Activated CD4-positive, alpha-beta T cell treated with anti-CD3 and anti-CD28 coated beads, Interleukin-2, amount 10 ng/mL, durations not matched to agents 7 days and 5 days (primary cell): ENCODE results near the gene LRG1. TPM values are rescaled to one million over a fixed set of nuclear protein-coding genes. Genes with fewer than 3 reads are reported as not detected.
"Not testable (repeated sequence)": the region's sequence is repeated elsewhere in the genome, so short reads cannot be mapped to it uniquely, and the experiment has no call there.

Experiments
- CTCF ChIA-PET: fragments of 350-600 bp; sonication (Branson Sonifier 250); formaldehyde crosslinking; loops from one replicate; lab custom pipeline; 2021; ENCODE audit warnings: antibody characterized with exemption; lab: Charles Lee
- POLR2A ChIA-PET: fragments of 350-600 bp; sonication (Branson Sonifier 250); formaldehyde crosslinking; loops from one replicate; lab custom pipeline; 2021; ENCODE audit warnings: antibody characterized with exemption; lab: Charles Lee
- DNase-seq: peaks from one replicate; pipeline ENCODE4 v3.0.0-alpha.2; 2020
- H3K27ac Mint-ChIP-seq: one replicate; pipeline ENCODE4 v1.8.0; 2021; ENCODE audit warnings: mild to moderate bottlenecking, moderate library complexity, mixed read lengths
- H3K27me3 Mint-ChIP-seq: one replicate; pipeline ENCODE4 v1.8.0; 2021; ENCODE audit warnings: mixed read lengths
- H3K36me3 Mint-ChIP-seq: one replicate; pipeline ENCODE4 v1.8.0; 2021; ENCODE audit warnings: low read depth, mixed read lengths
- H3K4me1 Mint-ChIP-seq: one replicate; pipeline ENCODE4 v1.8.0; 2021; ENCODE audit warnings: mixed read lengths
- H3K4me3 Mint-ChIP-seq: one replicate; pipeline ENCODE4 v1.8.0; 2021; ENCODE audit warnings: mild to moderate bottlenecking, moderate library complexity, mixed read lengths
- H3K9me3 Mint-ChIP-seq: one replicate; pipeline ENCODE4 v1.8.0; 2021; ENCODE audit warnings: mixed read lengths
- total RNA-seq, 2 experiments: library from RNA; stranded (reverse); gene quantifications; one replicate each; pipeline ENCODE4 v1.2.3, GENCODE V29; 2021

Gene LRG1
- total RNA-seq, 2 experiments from 2014 or later, result 0.07 TPM; not detected in 1

DNA sequence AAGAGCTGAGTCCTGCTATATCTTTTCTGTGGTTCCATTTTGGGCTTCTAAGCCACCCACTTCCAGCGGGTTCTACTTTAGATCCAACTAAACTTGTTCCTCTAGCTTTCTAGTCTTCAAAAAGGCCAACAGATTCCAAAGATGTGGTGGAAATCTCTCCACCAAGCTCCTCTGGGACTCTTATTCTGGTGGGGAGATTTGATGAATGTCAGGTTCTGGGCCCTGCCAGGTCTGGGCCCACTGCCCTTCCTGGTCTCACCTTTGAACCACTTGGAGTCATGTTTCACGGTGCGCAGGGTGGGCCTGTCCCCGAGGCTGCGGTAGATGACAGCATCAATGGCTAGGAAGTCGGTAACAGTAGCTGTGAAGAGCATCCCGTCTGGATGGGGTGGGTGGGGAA lies 14.9 kb upstream of the LRG1 start:
- POLR2A ChIA-PET, result no interaction called here
- CTCF ChIA-PET, result interaction anchor here (1.0 kb wide), 1 partner anchor 15 kb away, joined by 3 read pairs; the partner anchor contains the start of gene LRG1
- H3K4me3 Mint-ChIP-seq, result no peak overlapping the region

DNA sequence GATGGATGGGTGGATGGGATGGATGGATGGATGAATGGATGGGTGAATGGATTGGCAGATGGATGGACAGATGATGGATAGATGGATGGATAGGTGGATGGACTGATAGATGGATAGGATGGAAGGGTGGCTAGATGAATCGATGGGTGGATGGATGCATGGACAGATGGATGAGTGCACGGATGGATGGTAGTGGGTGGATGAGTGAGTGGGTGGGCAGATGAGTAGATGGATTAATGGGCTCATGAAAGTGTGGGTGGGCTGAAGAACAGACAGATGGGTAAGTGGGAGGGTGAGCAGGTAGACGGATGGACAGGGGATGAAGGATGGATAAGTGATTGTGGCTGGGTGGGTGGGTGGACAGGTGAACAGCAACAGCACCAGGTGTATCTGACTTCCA lies 13.9 kb upstream of the LRG1 start:
- H3K27ac Mint-ChIP-seq, result no peak overlapping the region
- ChIA-PET CTCF (no interaction called here), POLR2A (no interaction called here)
- no peaks in the 10 kb centered on the region for H3K9me3 Mint-ChIP-seq
- H3K27me3 Mint-ChIP-seq, result no peaks in the 10 kb centered on the region
- DNase-seq, result no peak
- H3K4me1 Mint-ChIP-seq, result no peaks in the 10 kb centered on the region
- no peaks in the 10 kb centered on the region for H3K36me3 Mint-ChIP-seq
- H3K4me3 Mint-ChIP-seq, result no peak overlapping the region

More for the DNA sequence above, 14.9 kb upstream of the LRG1 start:
- H3K27ac Mint-ChIP-seq, result no peak overlapping the region
- no peaks in the 10 kb centered on the region for H3K4me1 Mint-ChIP-seq
- H3K36me3 Mint-ChIP-seq, result no peaks in the 10 kb centered on the region
- no peaks in the 10 kb centered on the region for H3K9me3 Mint-ChIP-seq
- no peak for DNase-seq
- no peaks in the 10 kb centered on the region for H3K27me3 Mint-ChIP-seq

DNA sequence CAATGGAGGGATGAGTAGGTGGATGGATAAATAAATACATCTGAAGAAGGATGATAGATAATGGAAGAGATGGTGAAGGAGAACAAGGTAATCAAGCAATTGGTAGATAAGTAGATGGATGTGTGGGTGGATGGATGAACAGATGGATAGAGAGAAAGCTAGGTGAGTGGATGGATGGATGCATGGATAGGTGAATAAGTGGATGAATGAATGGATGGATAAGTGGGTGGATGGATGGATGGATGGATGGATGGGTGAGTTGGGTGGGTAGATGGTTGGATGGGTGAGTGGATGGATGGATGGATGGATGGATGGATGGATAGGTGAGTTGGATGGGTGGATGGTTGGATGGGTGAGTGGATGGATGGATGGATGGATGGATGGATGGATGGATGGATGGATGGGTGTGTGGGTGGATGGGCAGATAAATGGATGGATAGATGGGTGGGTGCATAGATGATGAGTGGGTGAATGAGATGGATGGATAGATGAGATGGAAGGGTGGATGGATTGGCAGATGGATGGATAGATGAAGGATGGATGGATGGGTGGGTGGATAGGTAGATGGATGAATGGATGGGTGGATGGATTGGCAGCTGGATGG lies 13.4 kb upstream of the LRG1 start:
- Mint-ChIP-seq H3K9me3 (no peaks in the 10 kb centered on the region), H3K27ac (no peak overlapping the region), H3K36me3 (no peaks in the 10 kb centered on the region), H3K27me3 (no peaks in the 10 kb centered on the region), H3K4me1 (no peaks in the 10 kb centered on the region), H3K4me3 (no peak overlapping the region)
- DNase-seq, result no peak
- ChIA-PET POLR2A (no interaction called here), CTCF (no interaction called here)

DNA sequence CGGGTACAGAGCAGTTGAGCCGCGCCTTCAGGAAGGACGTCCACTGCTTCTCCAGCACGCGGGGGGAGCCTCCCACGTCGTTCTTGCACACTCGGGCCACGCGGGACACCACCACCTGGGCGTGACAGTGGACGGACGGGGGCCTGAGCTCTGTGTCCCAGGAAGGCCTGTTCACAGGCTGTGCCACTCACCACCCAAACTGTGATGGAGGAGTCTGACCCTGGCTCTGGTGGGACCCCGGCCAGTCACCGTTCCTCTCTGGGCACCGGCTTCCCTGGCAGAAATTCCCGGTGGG lies 12.6 kb upstream of the LRG1 start:
- Mint-ChIP-seq H3K9me3 (no peaks in the 10 kb centered on the region), H3K27ac (no peak overlapping the region), H3K4me1 (no peaks in the 10 kb centered on the region), H3K27me3 (no peaks in the 10 kb centered on the region), H3K4me3 (no peak overlapping the region), H3K36me3 (no peaks in the 10 kb centered on the region)
- ChIA-PET POLR2A (no interaction called here), CTCF (no interaction called here)
- DNase-seq, result no peak

DNA sequence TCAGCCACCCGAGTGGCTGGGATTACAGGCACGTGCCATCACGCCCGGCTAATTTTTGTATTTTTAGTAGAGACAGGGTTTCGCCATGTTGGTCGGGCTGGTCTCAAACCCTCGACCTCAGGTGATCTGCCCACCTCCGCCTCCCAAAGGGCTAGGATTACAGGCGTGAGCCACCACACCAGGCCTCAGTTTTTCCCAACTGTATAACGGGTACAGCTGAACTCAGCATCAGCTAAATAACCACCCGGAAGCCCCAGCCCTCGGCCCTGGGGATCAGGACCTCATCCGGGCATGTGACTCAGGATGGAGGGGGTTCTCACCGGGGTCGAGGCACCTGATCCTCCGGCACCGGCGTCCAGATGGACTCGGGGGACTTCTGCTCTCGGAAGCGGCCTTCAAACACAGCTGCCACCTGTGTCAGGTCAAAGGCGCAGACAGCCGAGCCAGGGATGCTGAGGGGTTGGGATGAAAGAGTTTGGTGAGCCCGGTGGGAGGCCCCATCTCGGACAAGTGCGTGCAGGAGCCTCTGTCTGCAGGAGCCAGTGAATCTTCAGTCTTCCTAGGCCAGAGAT lies 10.7 kb upstream of the LRG1 start:
- CTCF ChIA-PET, result no interaction called here
- DNase-seq, result no peak
- Mint-ChIP-seq H3K27ac (no peak overlapping the region), H3K36me3 (no peaks in the 10 kb centered on the region), H3K4me3 (no peak overlapping the region), H3K9me3 (no peaks in the 10 kb centered on the region), H3K27me3 (no peaks in the 10 kb centered on the region), H3K4me1 (no peaks in the 10 kb centered on the region)
- POLR2A ChIA-PET, result no interaction called here

DNA sequence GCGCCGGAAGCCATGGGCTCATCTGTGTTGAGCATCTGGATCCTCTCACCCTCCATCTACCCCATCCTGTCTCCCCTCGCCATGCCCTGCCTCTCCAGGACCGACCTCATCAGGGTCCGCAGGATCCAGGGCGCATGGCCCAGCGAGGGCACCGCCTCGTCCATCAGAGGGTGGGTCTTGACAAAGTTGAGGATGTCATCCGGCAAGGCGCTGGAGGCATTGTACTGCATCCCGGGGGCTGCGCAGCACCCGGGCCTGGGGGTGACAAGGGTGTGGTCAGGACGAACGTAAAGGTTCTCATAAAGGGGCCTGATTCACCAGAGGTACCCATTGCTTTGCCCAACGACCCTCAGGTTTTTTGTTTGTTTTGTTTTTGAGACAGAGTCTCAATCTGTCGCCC lies 10.2 kb upstream of the LRG1 start:
- no peak for DNase-seq
- POLR2A ChIA-PET, result no interaction called here
- no peaks in the 10 kb centered on the region for H3K36me3 Mint-ChIP-seq

DNA sequence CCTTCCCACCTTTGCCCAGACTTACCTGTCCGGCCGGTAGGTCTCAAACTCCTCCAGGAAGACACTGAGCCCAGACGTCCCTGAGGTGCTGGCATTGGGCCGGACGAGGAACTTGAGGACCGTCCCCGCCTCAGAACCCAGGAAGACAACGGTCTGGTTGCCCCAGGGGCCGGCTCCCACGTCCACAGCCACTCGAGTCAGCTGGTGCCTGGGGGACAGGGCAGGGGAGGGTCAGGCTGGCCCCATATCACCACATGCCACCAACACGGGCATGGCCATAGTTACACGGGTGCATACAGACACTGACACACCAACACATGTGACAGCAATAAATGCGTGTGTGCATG lies 8.4 kb upstream of the LRG1 start:
- H3K4me3 Mint-ChIP-seq, result no peak overlapping the region
- DNase-seq, result no peak
- no peaks in the 10 kb centered on the region for H3K27me3 Mint-ChIP-seq
- POLR2A ChIA-PET, result interaction anchor here (0.7 kb wide), 1 partner anchor 972 kb away, joined by 4 read pairs; no protein-coding TSS in a partner anchor
- CTCF ChIA-PET, result interaction anchor here (0.7 to 1.4 kb wide), 2 partner anchors 19 to 88 kb away, joined by 3 to 7 read pairs; no protein-coding TSS in a partner anchor
- no peaks in the 10 kb centered on the region for H3K9me3 Mint-ChIP-seq
- no peaks in the 10 kb centered on the region for H3K4me1 Mint-ChIP-seq
- no peaks in the 10 kb centered on the region for H3K36me3 Mint-ChIP-seq
- H3K27ac Mint-ChIP-seq, result no peak overlapping the region

More for the DNA sequence above, 10.2 kb upstream of the LRG1 start:
- CTCF ChIA-PET, result no interaction called here
- no peaks in the 10 kb centered on the region for H3K4me1 Mint-ChIP-seq
- H3K9me3 Mint-ChIP-seq, result no peaks in the 10 kb centered on the region
- H3K27ac Mint-ChIP-seq, result no peak overlapping the region
- no peak overlapping the region for H3K4me3 Mint-ChIP-seq
- no peaks in the 10 kb centered on the region for H3K27me3 Mint-ChIP-seq

DNA sequence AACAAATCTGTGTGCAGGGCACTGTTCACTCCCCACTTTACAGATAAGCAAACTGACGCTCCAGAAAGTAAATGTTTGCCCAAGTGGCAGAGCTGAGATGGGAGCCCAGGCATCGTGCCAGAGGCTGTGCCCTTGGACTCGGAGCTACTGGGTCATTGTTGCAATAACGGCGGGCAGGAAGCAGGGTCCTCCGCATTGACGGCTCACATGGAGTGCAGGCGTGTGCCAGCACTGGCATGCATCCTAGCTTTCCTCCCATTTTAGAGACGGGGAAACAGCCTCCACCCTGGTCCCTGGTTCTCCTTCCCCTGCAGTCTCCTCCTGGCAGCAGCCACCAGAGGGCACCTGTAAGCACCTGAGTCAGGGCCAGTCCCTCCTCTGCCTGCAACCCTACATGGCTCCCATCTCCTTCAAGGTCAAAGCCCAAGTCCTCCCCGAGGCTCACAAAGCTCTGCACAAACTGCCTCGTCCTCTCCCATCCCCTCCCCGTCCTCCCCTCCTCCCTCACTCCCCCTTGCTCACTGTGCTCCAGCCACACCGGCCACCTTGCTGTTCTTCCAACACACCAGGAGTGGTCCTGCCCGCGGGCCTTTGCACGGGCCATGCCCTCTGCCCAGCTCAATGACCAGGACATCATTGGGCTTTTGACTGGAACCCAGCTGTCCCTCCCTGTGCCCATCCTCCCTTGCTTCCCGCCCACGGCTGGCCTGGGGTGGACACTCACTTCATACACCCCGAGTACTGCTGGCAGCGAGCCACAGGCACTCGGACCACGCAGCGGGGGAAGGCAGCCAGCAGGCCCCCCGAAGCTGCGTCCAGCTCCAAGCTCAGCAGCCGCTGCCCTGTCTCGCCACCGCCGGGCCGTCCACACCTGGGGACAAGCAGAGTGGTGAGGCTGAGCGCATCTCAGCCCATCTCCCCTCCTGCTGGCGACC lies 7.7 kb upstream of the LRG1 start:
- Mint-ChIP-seq H3K27me3 (no peaks in the 10 kb centered on the region), H3K27ac (no peak overlapping the region), H3K4me3 (no peak overlapping the region), H3K4me1 (no peaks in the 10 kb centered on the region), H3K36me3 (no peaks in the 10 kb centered on the region), H3K9me3 (no peaks in the 10 kb centered on the region)
- DNase-seq, result peak; percentile 18
- POLR2A ChIA-PET, result interaction anchor here (0.6 kb wide), 1 partner anchor 78 kb away, joined by 3 read pairs; no protein-coding TSS in a partner anchor
- CTCF ChIA-PET, result interaction anchor here (0.6 to 1.4 kb wide), 4 partner anchors 20 to 116 kb away, joined by 3 to 7 read pairs (median 4); no protein-coding TSS in a partner anchor

DNA sequence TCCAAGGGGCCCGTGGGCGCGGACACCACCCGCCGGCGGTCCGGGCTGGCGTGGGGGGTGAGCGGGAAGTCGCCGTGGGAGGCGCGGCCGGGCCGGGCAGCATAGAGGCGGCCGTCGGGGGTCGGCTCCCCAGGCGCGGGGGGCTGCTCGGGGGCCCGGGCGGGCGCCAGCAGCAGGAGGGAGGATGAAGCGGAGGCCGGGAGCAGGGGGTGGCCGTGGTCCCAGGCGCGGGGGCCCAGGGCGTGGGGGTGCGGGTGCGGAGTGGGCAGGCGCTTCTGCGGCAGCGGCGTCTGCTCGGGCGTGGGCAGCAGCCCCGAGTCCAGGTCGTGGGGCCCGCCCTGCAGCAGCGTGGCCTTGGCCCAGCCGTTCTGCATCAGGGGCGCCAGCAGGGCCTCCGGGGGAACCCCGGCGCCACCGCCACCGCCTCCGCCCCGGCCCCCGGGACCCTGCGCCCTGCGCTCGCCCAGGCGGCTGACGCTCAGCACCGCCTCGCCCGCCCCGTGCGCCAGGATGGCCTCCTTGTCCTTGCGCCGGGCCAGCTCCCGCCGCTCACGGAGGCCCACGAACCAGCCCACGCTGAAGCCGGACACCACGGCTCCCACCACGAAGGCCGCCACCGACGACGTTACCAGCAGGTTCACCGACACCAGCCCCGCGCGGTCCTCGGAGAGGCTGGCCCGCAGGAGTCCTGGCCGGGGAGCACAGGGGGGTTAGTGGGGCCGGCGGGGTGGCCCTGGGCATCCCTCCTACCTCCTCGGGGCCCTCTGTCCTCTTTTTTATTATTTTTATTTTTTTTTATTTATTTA lies 4.2 kb upstream of the LRG1 start:
- Mint-ChIP-seq H3K27ac (no peak overlapping the region), H3K4me1 (peaks cover 5% of the 10 kb centered on the region), H3K9me3 (no peaks in the 10 kb centered on the region), H3K4me3 (no peak overlapping the region), H3K27me3 (no peaks in the 10 kb centered on the region), H3K36me3 (peaks cover 2% of the 10 kb centered on the region)
- DNase-seq, result no peak
- POLR2A ChIA-PET, result no interaction called here
- CTCF ChIA-PET, result no interaction called here

DNA sequence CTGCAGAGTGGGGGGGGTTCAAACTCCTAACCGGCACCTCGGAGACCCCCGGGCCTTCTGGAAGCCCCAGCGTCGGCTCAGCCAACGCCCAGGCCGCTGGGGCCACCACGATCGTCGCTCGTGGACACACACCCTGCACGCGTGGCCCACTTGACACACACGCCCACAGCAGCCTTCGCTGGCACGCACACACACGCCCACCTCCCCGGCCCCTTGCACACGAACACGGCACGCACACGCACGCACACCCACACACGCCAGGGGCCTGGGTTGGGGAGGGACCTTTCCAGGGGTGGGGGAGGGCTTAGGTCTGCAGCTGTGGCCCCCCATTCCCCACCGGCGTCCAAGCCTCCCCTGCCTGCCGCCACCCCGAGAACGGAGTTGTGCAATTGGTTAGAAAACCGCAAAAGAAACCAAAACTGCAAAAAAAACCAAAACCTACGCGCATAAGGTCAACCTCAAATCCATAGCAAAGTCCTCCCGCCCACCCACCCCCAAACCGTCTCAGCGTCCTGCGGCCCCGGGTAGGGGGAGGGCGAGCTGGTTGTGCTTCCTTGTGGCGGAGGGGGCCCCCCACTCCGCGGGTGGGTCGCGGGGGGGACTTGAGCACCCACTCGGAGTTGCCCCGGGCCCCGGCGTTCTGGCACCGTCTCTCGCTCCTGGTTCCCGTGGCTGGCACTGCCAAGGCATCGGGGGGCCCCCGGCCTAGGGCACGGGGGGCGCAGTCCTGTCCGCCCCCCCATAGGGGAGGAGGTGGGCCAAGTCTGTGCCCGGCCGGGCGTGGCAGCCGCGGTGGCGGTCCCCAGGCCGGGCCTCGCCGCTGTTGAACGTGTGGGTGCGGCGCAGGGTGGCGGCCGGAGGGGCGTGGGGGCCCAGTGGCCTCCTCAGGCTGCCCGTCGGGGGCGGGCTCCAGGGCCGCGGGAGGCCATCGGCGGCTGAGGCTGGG lies 3.3 kb upstream of the LRG1 start:
- no peak overlapping the region for H3K4me3 Mint-ChIP-seq
- H3K9me3 Mint-ChIP-seq, result no peaks in the 10 kb centered on the region
- no peaks in the 10 kb centered on the region for H3K27me3 Mint-ChIP-seq
- H3K36me3 Mint-ChIP-seq, result peaks cover 2% of the 10 kb centered on the region
- peaks cover 5% of the 10 kb centered on the region for H3K4me1 Mint-ChIP-seq
- DNase-seq, result no peak
- H3K27ac Mint-ChIP-seq, result no peak overlapping the region
- POLR2A ChIA-PET, result no interaction called here
- CTCF ChIA-PET, result no interaction called here

DNA sequence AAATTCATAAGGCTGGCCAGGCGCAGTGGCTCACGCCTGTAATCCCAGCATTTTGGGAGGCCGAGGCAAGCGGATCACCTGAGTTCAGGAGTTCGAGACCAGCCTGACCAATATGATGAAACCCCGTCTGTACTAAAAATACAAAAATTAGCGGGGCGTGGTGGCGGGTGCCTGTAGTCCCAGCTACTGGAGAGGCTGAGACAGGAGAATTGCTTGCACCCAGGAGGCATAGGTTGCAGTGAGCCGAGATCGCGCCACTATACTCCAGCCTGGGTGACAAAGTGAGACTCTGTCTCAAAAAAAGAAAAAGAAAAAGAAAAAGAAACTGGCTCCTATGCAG lies 1.9 kb upstream of the LRG1 start:
- H3K4me1 Mint-ChIP-seq, DNase-seq, H3K27ac Mint-ChIP-seq, H3K4me3 Mint-ChIP-seq, H3K27me3 Mint-ChIP-seq, POLR2A ChIA-PET, H3K9me3 Mint-ChIP-seq, H3K36me3 Mint-ChIP-seq: not testable (repeated sequence)
- CTCF ChIA-PET, result interaction anchor here (1.0 kb wide), 1 partner anchor 142 kb away, joined by 3 read pairs; the partner anchor contains the start of gene SH3GL1
